GM12892 (cell line): ENCODE measurements around the gene RPS28.

Source experiments
- POLR2A ChIP-seq: IDR thresholded peaks from 2 replicates; pipeline ENCODE4 v1.6.1; 2011; ENCODE audit warnings: low read depth, low read length, control low read depth
- TAF1 ChIP-seq: IDR thresholded peaks from 2 replicates; pipeline ENCODE4 v1.6.1; 2011; ENCODE audit warnings: low read depth, mild to moderate bottlenecking, control low read depth, low read length, borderline replicate concordance

DNA sequence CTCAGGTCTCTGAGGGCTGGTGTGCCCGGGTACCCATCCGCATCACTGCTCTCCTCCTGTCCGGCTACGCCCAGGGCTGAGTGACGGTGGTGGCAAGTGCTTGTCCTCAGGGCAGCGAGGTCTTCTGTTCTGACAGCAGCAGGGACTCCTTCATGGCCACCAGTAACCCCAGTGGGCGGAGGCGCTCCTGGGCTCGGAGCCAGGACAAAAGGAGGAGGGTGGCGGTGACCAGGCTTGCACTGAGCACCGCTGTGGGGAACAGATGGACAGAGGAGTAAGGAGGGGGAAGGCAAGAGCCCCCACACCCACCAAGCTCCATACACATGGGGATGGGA, 19.0 kb upstream of the RPS28 start:
- no peak for TF ChIP-seq POLR2A
- no peak for TF ChIP-seq TAF1
